Measurements from ENCODE around the gene PRKN. TPM values are rescaled to one million over a fixed set of nuclear protein-coding genes. Genes with fewer than 3 reads are reported as not detected.

The PRKN gene
- total RNA-seq, 1 donor from 2014 or later, result 1.2 TPM

DNA sequence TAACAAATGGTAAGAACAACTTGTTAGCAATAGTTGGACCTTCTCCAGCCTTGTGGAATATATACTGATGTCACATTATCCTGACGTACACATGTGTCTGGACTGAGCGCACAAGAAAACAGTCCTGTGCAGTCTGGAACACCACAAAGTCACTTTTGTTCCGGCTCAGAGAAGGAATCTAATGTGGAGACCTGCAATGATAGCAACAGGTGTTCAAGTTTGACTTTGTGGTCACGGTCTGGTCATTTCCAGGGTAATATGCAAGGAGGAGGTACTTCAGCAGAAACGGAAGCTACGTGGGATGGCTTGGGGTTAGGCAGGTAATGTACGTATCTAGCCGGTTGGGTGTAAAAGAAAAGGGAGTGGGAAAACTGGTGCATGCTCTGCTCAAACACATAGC lies 766.5 kb downstream of the PRKN start:
- no peak for TF ChIP-seq CTCF (IDR thresholded peaks at IDR 0.05; ENCODE audit: insufficient read depth, low read length, poor library complexity, severe bottlenecking)
- no peak overlapping the region for H3K4me3 ChIP-seq (ENCODE audit: low read depth, low read length)
- no peak for DNase-seq (ENCODE audit: low read depth)
- H3K27me3 ChIP-seq (ENCODE audit: control insufficient read depth, insufficient read depth, low read length), result no peaks in the 10 kb centered on the region
- no peaks in the 10 kb centered on the region for H3K36me3 ChIP-seq (ENCODE audit: control insufficient read depth, insufficient read depth, low read length)

DNA sequence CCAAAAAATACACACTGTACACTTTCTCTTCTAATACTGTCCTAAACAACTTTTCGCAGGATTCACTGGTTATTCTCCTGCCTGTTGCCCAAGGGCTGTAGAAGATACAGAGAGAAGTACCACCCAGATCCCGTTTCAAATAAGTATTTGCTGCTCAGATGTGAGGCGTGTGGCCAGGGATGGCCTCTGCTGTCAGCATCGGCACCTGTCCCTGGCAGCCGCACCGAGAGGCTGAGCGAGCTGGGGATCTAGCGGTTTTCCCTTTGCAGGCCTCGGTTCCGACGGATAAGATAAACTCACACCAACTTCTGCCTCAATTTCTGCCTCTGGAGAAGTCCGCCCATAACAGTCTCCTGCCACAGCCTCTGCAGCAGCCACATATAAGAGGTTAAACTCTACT lies 768.5 kb downstream of the PRKN start:
- no peak for TF ChIP-seq CTCF (IDR thresholded peaks at IDR 0.05; ENCODE audit: insufficient read depth, low read length, poor library complexity, severe bottlenecking)
- H3K36me3 ChIP-seq (ENCODE audit: control insufficient read depth, insufficient read depth, low read length), result no peaks in the 10 kb centered on the region
- H3K27me3 ChIP-seq (ENCODE audit: control insufficient read depth, insufficient read depth, low read length), result no peaks in the 10 kb centered on the region
- no peak overlapping the region for H3K4me3 ChIP-seq (ENCODE audit: low read depth, low read length)
- DNase-seq (ENCODE audit: low read depth), result no peak

DNA sequence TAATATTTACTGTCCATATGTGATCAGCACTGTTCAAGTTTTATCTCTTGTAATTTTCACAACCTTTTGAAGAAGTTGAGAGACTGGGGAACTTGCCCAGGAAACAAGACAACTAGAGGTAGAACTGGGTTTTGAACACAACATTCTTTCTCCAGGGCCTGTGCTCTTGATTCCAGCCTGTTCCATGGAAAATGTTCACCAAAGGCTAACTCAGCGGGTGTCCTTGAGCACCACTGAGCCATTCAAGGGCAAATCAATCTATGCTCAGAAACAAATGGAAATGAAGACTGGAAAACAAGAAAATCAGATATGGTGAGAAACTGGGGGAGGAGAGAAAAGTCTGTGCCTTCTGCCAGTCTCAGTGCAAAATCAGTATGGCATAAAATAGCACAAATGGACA lies 771.5 kb downstream of the PRKN start:
- no peaks in the 10 kb centered on the region for H3K27me3 ChIP-seq (ENCODE audit: control insufficient read depth, insufficient read depth, low read length)
- no peak overlapping the region for H3K4me3 ChIP-seq (ENCODE audit: low read depth, low read length)
- H3K36me3 ChIP-seq (ENCODE audit: control insufficient read depth, insufficient read depth, low read length), result no peaks in the 10 kb centered on the region
- no peak for TF ChIP-seq CTCF (IDR thresholded peaks at IDR 0.05; ENCODE audit: insufficient read depth, low read length, poor library complexity, severe bottlenecking)
- DNase-seq (ENCODE audit: low read depth), result no peak

- no peaks in the 10 kb centered on the region for H3K27me3 ChIP-seq (ENCODE audit: control insufficient read depth, insufficient read depth, low read length)
- no peaks in the 10 kb centered on the region for H3K36me3 ChIP-seq (ENCODE audit: control insufficient read depth, insufficient read depth, low read length)
- no peak for TF ChIP-seq CTCF (IDR thresholded peaks at IDR 0.05; ENCODE audit: insufficient read depth, low read length, poor library complexity, severe bottlenecking)
- H3K4me3 ChIP-seq (ENCODE audit: low read depth, low read length), result no peak overlapping the region
- no peak for DNase-seq (ENCODE audit: low read depth)
These were observed 772.8 kb downstream of the PRKN start for GRCh38 chr6:161954699-161955276.

GRCh38 chr6:161954077-161954476 lies 773.5 kb downstream of the PRKN start:
- Histone ChIP-seq H3K36me3 (ENCODE audit: control insufficient read depth, insufficient read depth, low read length) (no peaks in the 10 kb centered on the region), H3K27me3 (ENCODE audit: control insufficient read depth, insufficient read depth, low read length) (no peaks in the 10 kb centered on the region), H3K4me3 (ENCODE audit: low read depth, low read length) (no peak overlapping the region)
- TF ChIP-seq CTCF (IDR thresholded peaks at IDR 0.05; ENCODE audit: insufficient read depth, low read length, poor library complexity, severe bottlenecking), result no peak
- DNase-seq (ENCODE audit: low read depth), result no peak

DNA sequence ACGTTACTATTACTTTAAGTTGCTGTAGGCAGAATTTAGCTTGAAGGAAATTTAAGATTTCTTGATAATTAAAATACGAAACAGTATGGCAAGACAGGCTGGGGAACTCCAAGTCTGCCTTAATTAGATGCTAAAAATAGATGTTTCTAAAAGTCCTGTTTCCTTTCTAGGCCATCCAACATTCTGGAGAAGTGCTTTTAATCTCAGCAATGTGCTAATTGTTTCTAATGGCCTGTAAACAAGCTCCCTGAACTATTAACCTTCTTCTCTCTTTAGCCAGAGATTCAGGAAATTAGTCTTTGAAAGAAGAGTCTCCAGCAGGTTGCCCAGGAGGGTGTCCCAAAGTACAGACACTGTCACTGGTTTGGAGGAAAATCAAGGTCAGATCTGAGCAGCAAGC lies 776.4 kb downstream of the PRKN start:
- Histone ChIP-seq H3K4me3 (ENCODE audit: low read depth, low read length) (no peak overlapping the region), H3K36me3 (ENCODE audit: control insufficient read depth, insufficient read depth, low read length) (no peaks in the 10 kb centered on the region), H3K27me3 (ENCODE audit: control insufficient read depth, insufficient read depth, low read length) (no peaks in the 10 kb centered on the region)
- DNase-seq (ENCODE audit: low read depth), result no peak
- no peak for TF ChIP-seq CTCF (IDR thresholded peaks at IDR 0.05; ENCODE audit: insufficient read depth, low read length, poor library complexity, severe bottlenecking)

Data from kidney epithelial cell (primary cell).